GM21360 (cell line): Measurements from ENCODE around the gene TMEM178B.
"Not testable (repeated sequence)": the region's sequence is repeated elsewhere in the genome, so short reads cannot be mapped to it uniquely, and the experiment has no call there.

Experiments used
- ATAC-seq: cut with Tn5 transposase; IDR thresholded peaks from one replicate; pipeline ENCODE4 v1.9.1; 2021; ENCODE audit warnings: mild to moderate bottlenecking, moderate library complexity; ENCODE audit not compliant: unreplicated experiment

The TMEM178B gene

GRCh38 chr7:141073173-141073640 is 657 bp upstream of the TMEM178B start:
- no peak for ATAC-seq

DNA sequence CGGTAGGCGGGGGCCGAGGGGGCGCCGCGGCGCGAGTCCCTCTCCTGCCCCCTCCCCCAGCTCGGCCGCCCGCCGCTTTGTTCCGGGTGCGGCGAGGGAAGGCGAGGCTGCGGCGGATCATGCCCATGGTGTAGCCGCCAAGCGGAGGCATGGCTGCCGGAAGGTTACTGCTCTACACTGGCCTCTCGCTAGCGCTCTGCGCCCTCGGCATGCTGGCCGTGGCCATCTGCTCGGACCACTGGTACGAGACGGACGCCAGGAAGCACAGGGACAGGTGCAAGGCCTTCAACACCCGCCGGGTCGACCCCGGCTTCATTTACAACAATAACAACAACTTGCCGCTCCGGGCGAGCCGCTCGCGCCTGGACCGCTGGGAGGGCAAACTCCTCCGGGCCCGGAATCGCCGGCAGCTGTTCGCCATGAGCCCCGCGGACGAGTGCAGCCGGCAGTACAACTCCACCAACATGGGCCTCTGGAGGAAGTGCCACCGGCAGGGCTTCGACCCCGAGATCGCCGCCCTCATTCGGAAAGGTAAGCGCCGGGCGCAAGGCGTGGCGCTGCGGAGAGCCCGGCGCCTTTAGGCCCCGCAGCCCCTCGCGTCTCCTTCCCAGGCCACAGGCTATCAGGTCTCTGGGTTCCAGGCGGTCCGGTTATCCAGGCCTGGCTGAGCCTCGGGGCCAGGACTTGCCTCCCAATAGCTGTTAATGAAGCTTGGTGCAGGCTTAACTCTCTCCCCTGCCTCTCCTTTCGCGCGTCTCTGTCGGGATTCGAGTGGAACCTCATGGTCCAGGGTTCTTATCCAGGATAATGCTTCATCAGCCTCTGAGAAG is 513 bp downstream of the TMEM178B start:
- ATAC-seq = no peak

DNA sequence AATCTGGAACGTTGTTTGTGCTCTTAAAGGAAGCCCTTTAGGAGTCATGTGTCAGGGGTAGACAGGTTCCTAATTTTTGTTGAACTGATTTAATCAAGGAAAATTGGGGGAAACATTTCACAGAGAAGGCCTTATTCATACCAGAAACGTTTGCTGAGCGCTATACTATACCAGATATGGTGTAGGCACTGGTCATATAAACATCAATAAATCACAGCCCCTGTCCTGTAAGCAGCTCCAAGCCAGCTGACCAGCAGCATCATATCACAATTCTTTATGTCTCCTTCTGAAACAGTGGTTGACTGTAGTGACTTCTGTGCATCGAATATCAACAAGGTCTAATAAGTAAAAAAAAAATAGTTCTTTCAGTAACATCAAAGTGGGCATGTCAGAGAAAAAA is 1.1 kb downstream of the TMEM178B start:
- ATAC-seq = no peak

DNA sequence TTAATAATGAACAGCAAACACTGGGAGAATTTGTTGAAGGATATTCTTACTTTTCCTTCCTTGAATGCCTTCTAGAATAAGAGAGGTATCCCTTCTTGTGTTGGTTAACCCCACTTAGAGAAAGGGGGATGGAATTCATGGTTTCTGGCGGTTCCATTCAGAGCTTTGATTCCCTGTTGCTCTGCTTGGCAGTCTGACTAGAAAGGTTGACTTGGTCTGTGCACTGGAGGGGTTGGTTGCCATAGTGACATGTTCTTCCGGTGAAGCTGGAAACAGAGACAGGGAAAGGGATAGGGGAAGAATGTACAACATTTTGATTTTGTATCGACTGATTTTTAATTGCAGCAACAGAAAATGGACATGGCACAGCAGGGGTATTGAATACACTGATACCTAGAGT is 2.5 kb downstream of the TMEM178B start:
- ATAC-seq = no peak

DNA sequence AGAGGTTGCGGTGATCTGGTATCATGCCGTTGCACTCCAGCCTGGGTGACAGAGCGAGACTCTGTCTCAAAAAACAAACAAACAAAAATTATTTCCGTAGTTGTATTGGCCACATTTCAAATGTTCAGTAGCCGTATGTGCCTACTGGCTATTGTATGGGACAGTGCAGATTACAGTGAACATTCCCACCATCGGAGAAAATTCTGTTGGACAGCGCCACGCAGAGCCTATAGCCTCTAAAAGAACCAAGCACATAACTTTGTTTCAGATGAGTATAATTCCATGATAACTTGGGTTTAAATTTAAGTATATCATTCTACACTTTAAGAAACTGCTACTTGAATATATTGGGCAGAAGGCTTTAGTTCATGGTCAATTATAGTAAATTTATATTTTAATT is 5.4 kb downstream of the TMEM178B start:
- ATAC-seq = no peak

GRCh38 chr7:141089490-141089889 is 15.6 kb downstream of the TMEM178B start:
- not testable (repeated sequence) for ATAC-seq

- no peak for ATAC-seq
Measured at GRCh38 chr7:141094336-141095070, 20.6 kb downstream of the TMEM178B start.

- ATAC-seq = no peak
Measured at GRCh38 chr7:141097430-141097829, 23.6 kb downstream of the TMEM178B start.

GRCh38 chr7:141102436-141102835 is 28.6 kb downstream of the TMEM178B start:
- ATAC-seq = no peak

DNA sequence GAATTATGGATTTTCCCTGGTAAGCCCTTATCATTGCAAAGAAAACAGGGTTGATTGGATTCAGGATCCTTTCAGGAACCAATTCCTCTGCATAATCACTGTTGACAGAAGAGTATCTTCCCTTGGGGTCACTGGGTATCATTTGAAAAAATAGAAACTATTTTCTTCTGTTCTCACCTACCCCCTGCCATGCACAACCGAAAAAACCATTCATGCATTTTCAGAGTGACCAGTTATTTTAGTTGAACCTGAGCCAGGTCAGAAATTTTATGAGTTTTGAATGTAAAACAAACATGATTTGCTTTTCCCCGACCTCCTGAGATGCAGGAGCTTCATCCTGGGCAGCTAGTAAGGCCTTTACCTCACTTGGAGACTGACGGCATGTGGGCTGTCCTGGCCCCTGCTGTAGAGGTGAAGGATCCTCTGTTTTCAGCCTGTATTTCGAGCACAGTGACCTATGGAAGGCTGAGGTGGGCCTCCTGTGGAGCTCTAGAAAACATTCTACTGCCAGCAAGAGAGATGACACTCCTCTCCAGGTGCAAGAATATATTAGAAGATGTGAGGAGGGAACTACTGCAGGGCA is 30.1 kb downstream of the TMEM178B start:
- ATAC-seq = no peak

DNA sequence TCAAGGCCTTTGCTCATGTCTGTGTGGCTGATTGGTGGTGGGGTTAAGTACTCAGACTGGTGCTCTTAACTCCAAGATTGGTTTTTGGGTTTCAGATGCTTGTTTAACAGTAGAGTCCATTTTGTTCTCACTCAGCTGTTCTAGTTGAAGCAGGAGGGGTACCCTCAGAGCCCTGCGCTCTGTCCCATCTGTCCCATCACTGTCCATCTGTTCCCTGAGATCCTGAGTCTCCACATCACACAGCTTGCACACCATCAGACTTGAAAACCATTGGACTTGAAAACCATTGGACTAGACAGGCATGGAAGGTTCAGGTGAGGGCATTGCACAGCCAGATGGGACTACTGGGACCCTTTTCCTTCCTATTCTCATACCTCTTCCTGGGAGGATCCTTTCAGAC is 39.3 kb downstream of the TMEM178B start:
- ATAC-seq = no peak

GRCh38 chr7:141114029-141114664 is 40.3 kb downstream of the TMEM178B start:
- no peak for ATAC-seq

- no peak for ATAC-seq
Measured at GRCh38 chr7:141115965-141116364, 42.1 kb downstream of the TMEM178B start.

- ATAC-seq = not testable (repeated sequence)
Measured at GRCh38 chr7:141116661-141117060, 42.8 kb downstream of the TMEM178B start.

- ATAC-seq = no peak
Measured at GRCh38 chr7:141118767-141119166, 44.9 kb downstream of the TMEM178B start.

DNA sequence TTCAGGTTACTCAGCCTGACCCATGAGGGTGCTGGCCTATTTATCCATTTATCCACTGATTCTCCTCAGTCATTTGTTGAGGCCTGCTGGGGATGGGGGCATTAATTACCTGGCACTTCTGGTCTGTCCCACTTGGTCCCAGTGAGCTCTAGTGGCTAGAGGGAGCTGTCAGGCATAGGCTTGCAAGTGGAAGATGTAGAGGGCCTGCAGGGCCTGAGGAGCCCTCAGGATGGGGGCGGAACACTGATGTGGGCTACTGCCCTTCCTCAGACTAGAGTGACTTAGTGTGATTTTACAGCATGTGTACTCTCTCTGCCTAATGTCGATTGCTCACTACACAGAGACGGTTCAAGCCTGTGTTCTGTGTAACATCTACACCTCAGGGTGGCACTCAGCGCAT is 45.3 kb downstream of the TMEM178B start:
- no peak for ATAC-seq

DNA sequence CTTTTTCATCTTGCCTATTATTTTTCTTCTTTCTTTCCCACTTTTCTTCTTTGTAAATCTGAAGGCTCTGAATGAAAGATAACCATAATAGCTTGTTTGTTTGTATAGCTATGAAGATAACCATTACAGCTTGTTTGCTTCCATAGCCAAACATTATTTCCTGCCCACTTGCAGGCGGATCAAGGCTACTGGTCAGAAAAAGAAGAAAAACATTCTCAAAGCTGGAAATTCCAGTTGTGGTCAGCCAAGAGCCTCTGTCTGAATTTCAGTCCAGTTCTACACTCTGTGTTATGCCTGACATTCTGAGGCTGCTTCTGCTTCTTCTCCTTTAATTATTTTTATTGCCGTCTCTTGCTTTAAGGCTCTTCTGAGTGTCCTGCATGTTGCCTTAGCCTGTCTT is 48.9 kb downstream of the TMEM178B start:
- ATAC-seq = no peak

DNA sequence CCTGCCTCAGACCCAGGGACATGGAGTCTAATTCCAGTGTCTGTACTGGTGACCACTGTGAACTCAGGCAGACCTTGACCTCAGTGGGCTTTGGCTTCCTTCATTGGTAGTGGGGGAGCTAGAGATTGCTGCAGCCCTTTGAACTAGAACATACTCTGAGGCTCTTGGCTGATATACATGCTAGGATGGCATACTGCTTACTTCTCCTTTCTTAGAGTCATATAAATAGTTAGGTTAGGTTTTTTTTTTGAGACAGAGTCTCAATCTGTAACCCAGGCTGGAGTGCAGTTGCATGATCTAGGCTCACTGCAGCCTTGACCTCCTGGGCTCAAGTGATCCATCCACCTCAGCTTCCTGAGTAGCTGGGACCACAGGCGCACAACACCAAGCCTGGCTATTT is 49.7 kb downstream of the TMEM178B start:
- ATAC-seq = no peak

GRCh38 chr7:141126107-141126506 is 52.2 kb downstream of the TMEM178B start:
- no peak for ATAC-seq

- ATAC-seq = no peak
Measured at GRCh38 chr7:141128506-141128905, 54.6 kb downstream of the TMEM178B start.

DNA sequence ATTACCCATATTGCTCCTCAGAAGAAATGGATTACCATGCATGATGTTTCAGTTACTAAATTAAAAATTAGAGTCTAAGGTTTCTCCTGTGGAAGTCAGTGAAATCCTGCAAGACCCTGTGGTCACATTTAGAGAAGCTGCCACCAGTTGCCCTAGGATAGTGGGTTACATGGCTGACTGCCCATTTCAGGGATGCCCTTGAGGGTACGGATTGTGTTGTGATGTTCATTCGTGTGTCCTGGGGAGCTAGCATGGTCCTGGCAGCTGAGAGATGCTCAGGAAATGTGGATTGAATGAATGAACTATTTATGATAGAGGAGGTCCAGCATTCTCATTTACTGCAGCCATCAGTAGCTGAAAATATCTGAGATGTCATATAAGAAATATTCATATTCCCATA is 55.1 kb downstream of the TMEM178B start:
- ATAC-seq = no peak
